SK-N-SH treated with all-trans-retinoic acid at 6 μM for 48 hours (cell line): Measurements from ENCODE around the gene ABO.
"Not testable (repeated sequence)": the region's sequence is repeated elsewhere in the genome, so short reads cannot be mapped to it uniquely, and the experiment has no call there.

Source experiments
- ARNTL ChIP-seq: fragments of 450-650 bp; formaldehyde crosslinking; IDR thresholded peaks from 2 replicates; pipeline ENCODE4 v1.5.0; 2020; ENCODE audit warnings: low read depth, mild to moderate bottlenecking, moderate library complexity, borderline replicate concordance
- CSRNP3 ChIP-seq: fragments of 250-450 bp; sonication (Bioruptor Pico); IDR thresholded peaks from 2 replicates; pipeline ENCODE4 v1.5.1; 2021; ENCODE audit warnings: mild to moderate bottlenecking, moderate library complexity
- ESRRG ChIP-seq: fragments of 250-450 bp; sonication (Bioruptor Pico); IDR thresholded peaks from 2 replicates; pipeline ENCODE4 v1.6.1; 2021; ENCODE audit warnings: mild to moderate bottlenecking
- ISL1 ChIP-seq: fragments of 250-450 bp; sonication (Bioruptor Pico); IDR thresholded peaks from 2 replicates; pipeline ENCODE4 v2.1.2; 2022; ENCODE audit warnings: mild to moderate bottlenecking, moderate library complexity
- PATZ1 ChIP-seq: fragments of 250-450 bp; sonication (Bioruptor Pico); IDR thresholded peaks from 2 replicates; pipeline ENCODE4 v1.8.0; 2020; ENCODE audit warnings: mild to moderate bottlenecking, moderate library complexity, borderline replicate concordance
- POU6F1 ChIP-seq: fragments of 250-450 bp; sonication (Bioruptor Pico); IDR thresholded peaks from 2 replicates; pipeline ENCODE4 v1.8.0; 2021; ENCODE audit warnings: low read depth, mild to moderate bottlenecking, moderate library complexity, borderline replicate concordance
- PPARA ChIP-seq: fragments of 250-450 bp; sonication (Bioruptor Pico); IDR thresholded peaks from 2 replicates; pipeline ENCODE4 v1.5.0; 2020; ENCODE audit warnings: mild to moderate bottlenecking, borderline replicate concordance
- RARB ChIP-seq: fragments of 250-450 bp; sonication (Bioruptor Pico); IDR thresholded peaks from 2 replicates; pipeline ENCODE4 v1.8.0; 2021; ENCODE audit warnings: mild to moderate bottlenecking, moderate library complexity
- TCF4 ChIP-seq: fragments of 250-450 bp; sonication (Bioruptor Pico); IDR thresholded peaks from 2 replicates; pipeline ENCODE4 v1.8.0; 2021; ENCODE audit warnings: mild to moderate bottlenecking, moderate library complexity, borderline replicate concordance
- ZFP30 ChIP-seq: fragments of 450-650 bp; formaldehyde crosslinking; IDR thresholded peaks from 2 replicates; pipeline ENCODE4 v1.5.0; 2022; ENCODE audit warnings: mild to moderate bottlenecking, moderate library complexity
- ZNF565 ChIP-seq: fragments of 450-650 bp; formaldehyde crosslinking; conservative IDR thresholded peaks from 2 replicates; pipeline ENCODE4 v1.5.0; 2020; ENCODE audit warnings: low read depth, mild to moderate bottlenecking, moderate library complexity
- ZNF70 ChIP-seq: fragments of 450-650 bp; formaldehyde crosslinking; IDR thresholded peaks from 2 replicates; pipeline ENCODE4 v1.5.0; 2020; ENCODE audit warnings: mild to moderate bottlenecking, moderate library complexity

GRCh38 chr9:133209327-133210201 lies 65.4 kb downstream of the ABO start:
- not testable (repeated sequence) for TF ChIP-seq POU6F1 (CRISPR knock-in tag); PATZ1; ESRRG; ISL1 (CRISPR knock-in tag); RARB; ZFP30 (CRISPR knock-in tag); PPARA (CRISPR knock-in tag); TCF4; ARNTL (CRISPR knock-in tag); ZNF70 (CRISPR knock-in tag); ZNF565 (CRISPR knock-in tag); CSRNP3 (CRISPR knock-in tag)
